Endothelial cell of umbilical vein (primary cell): ENCODE data around the gene ZP1. TPM values are rescaled to one million over a fixed set of nuclear protein-coding genes. Genes with fewer than 3 reads are reported as not detected.

Experiments
- BruUV-seq: library from RNA; stranded (reverse); fragments of 400-500 nt; replicated peaks from 2 replicates; lab custom pipeline; 2021; lab: Mats Ljungman, UMichigan
- CTCF ChIA-PET: fragments of 300-600, 350-600 bp; sonication (Branson Sonifier 250); formaldehyde crosslinking; loops from one replicate; lab custom pipeline; 2021; ENCODE audit warnings: antibody characterized with exemption, inconsistent platforms; lab: Charles Lee
- POLR2A ChIA-PET: fragments of 300-600, 350-600 bp; sonication (Branson Sonifier 250); formaldehyde crosslinking; loops from one replicate; lab custom pipeline; 2021; ENCODE audit warnings: antibody characterized with exemption, inconsistent platforms; lab: Charles Lee
- DNase-seq: peaks from one replicate; pipeline ENCODE4 v3.0.0-alpha.2; 2011; ENCODE audit warnings: low read depth, low spot score
- FAIRE-seq: peaks from 2 replicates; lab custom pipeline; 2011; peaks lifted over from hg19 to GRCh38; lab: Jason Lieb, UNC
- H2AFZ ChIP-seq: 2 replicates; pipeline ENCODE4 v1.6.0; 2012; ENCODE audit warnings: low read depth, low read length, control low read depth, inconsistent platforms
- H3K27ac ChIP-seq: 2 replicates; pipeline ENCODE4 v1.5.1; 2011; ENCODE audit warnings: low read depth, mild to moderate bottlenecking, control low read depth, low read length, moderate library complexity; ENCODE audit not compliant: insufficient read depth
- H3K27me3 ChIP-seq, 2 experiments: 2 replicates each; pipeline versions ENCODE4 v1.6.0 to v1.6.1; 2011; ENCODE audit warnings: low read length in 2 of 2, mixed read lengths in 1 of 2; ENCODE audit not compliant: control insufficient read depth in 2 of 2, insufficient read depth in 2 of 2
- H3K36me3 ChIP-seq, 2 experiments: 2 replicates in 1 of 2; 3 replicates in 1 of 2; pipeline ENCODE4 v1.5.1; 2011; ENCODE audit warnings: low read length in 2 of 2, mild to moderate bottlenecking in 1 of 2, moderate library complexity in 1 of 2; ENCODE audit not compliant: control insufficient read depth in 2 of 2, insufficient read depth in 2 of 2; ENCODE audit errors: extremely low read depth in 1 of 2
- H3K4me1 ChIP-seq: 3 replicates; pipeline ENCODE4 v1.5.1; 2011; ENCODE audit warnings: mild to moderate bottlenecking, low read length; ENCODE audit not compliant: control insufficient read depth, insufficient read depth; ENCODE audit errors: extremely low read depth
- H3K4me2 ChIP-seq: 2 replicates; pipeline ENCODE4 v1.6.1; 2011; ENCODE audit warnings: low read length, control low read depth, mixed read lengths; ENCODE audit not compliant: insufficient read depth
- H3K4me3 ChIP-seq, 3 experiments: fragments of 200-600 bp in 1 of 3; sonication (generic), shearing (Covaris generic) in 1 of 3; replicated peaks in 1 of 3; 2 replicates each; pipeline ENCODE4 v1.5.1; 2011 to 2016; ENCODE audit warnings: control low read depth in 3 of 3, low read length in 3 of 3, mild to moderate bottlenecking in 2 of 3, inconsistent platforms in 1 of 3, low read depth in 1 of 3, moderate library complexity in 1 of 3; ENCODE audit not compliant: insufficient read depth in 1 of 3
- H3K79me2 ChIP-seq: 2 replicates; pipeline ENCODE4 v1.6.0; 2012; ENCODE audit warnings: low read length, inconsistent platforms; ENCODE audit not compliant: control insufficient read depth, insufficient read depth
- H3K9ac ChIP-seq: replicated peaks from 2 replicates; pipeline ENCODE3; 2011; ENCODE audit warnings: low read length, control low read depth; ENCODE audit not compliant: insufficient read depth; ENCODE audit errors: extremely low read depth
- H3K9me1 ChIP-seq: replicated peaks from 3 replicates; pipeline ENCODE4 v1.6.0; 2011; ENCODE audit warnings: mild to moderate bottlenecking, low read length; ENCODE audit not compliant: control insufficient read depth, insufficient read depth; ENCODE audit errors: extremely low read depth
- H3K9me3 ChIP-seq: replicated peaks from 2 replicates; pipeline ENCODE4 v1.5.1; 2012; ENCODE audit warnings: low read length, inconsistent platforms; ENCODE audit not compliant: control insufficient read depth, insufficient read depth
- H4K20me1 ChIP-seq: replicated peaks from 2 replicates; pipeline ENCODE3; 2011; ENCODE audit warnings: mild to moderate bottlenecking, low read length; ENCODE audit not compliant: control insufficient read depth, insufficient read depth; ENCODE audit errors: extremely low read depth
- EZH2 ChIP-seq: IDR thresholded peaks from 2 replicates; pipeline ENCODE4 v1.6.1; 2012; ENCODE audit warnings: borderline replicate concordance, low read depth, mild to moderate bottlenecking, moderate library complexity, low read length, inconsistent platforms; ENCODE audit not compliant: severe bottlenecking
- FOS ChIP-seq: IDR thresholded peaks from 2 replicates; pipeline ENCODE4 v1.6.1; 2011; ENCODE audit warnings: mild to moderate bottlenecking, low read length, moderate library complexity, borderline replicate concordance; ENCODE audit not compliant: insufficient read depth
- GATA2 ChIP-seq: IDR thresholded peaks from 2 replicates; pipeline ENCODE4 v1.7.0; 2011; ENCODE audit warnings: low read depth, mild to moderate bottlenecking, moderate library complexity, mixed read lengths, low read length; ENCODE audit not compliant: insufficient read length, insufficient read depth
- JUN ChIP-seq: IDR thresholded peaks from 2 replicates; pipeline ENCODE4 v1.6.1; 2011; ENCODE audit warnings: borderline replicate concordance, low read depth; ENCODE audit not compliant: insufficient read length, insufficient read depth
- MYC ChIP-seq: IDR thresholded peaks from one replicate; pipeline ENCODE4 v1.6.1; 2011; ENCODE audit warnings: mild to moderate bottlenecking, low read depth, low read length
- POLR2A ChIP-seq: IDR thresholded peaks from 2 replicates; pipeline ENCODE4 v1.6.1; 2012; ENCODE audit warnings: low read depth, mild to moderate bottlenecking, control low read depth, low read length
- POLR2AphosphoS5 ChIP-seq: IDR thresholded peaks from 2 replicates; pipeline ENCODE4 v1.6.1; 2012; ENCODE audit warnings: low read depth, mild to moderate bottlenecking, control low read depth, low read length, moderate library complexity; ENCODE audit not compliant: insufficient read depth
- dilution Hi-C: fragments of 300-500 bp; cut with MboI; formaldehyde crosslinking; loops from one replicate; pipeline ENCODE4 v1.15.0; 2019; ENCODE audit warnings: low sequenced_read_pairs; ENCODE audit not compliant: extremely low pct_ligation_motif_present
- intact Hi-C: fragments of 100-400 bp; cut with micrococcal nuclease; formaldehyde crosslinking; loops from one replicate; pipeline ENCODE4 v1.10.0; 2022
- polyA plus RNA-seq, 4 experiments: library from polyadenylated mRNA; depleted of rRNA in 3 of 4; stranded (reverse) in 3 of 4; unstranded in 1 of 4; fragments of >200 nt; gene quantifications; 2 replicates each; pipeline versions ENCODE4 v1.2.1 to v1.2.3, GENCODE V29; 2011 to 2012; ENCODE audit warnings: missing spikeins in 1 of 4
- total RNA-seq: library from RNA; stranded (reverse); gene quantifications from 2 replicates; pipeline ENCODE4 v1.2.3, GENCODE V29; 2021
- TF ChIP-seq, protein P1 (sequence below): IDR thresholded peaks from 2 replicates; pipeline ENCODE4 v1.6.1; 2011; ENCODE audit not compliant: insufficient read depth, insufficient read length
- TF ChIP-seq, protein P2 (sequence below), 2 donors: IDR thresholded peaks; 1 replicate in 1 of 2; 2 replicates in 1 of 2; pipeline ENCODE4 v1.5.1; 2011; ENCODE audit warnings: low read length in 2 of 2, mild to moderate bottlenecking in 2 of 2, moderate library complexity in 2 of 2, control low read depth in 1 of 2, inconsistent platforms in 1 of 2, low read depth in 1 of 2; ENCODE audit not compliant: insufficient read depth in 1 of 2; ENCODE audit errors: extremely low read depth in 1 of 2

ZP1 gene
- total and polyA plus RNA-seq, 2 donors (not counting 3 experiments of a cell fraction or from before 2014, with no cell fraction given), result not detected

DNA sequence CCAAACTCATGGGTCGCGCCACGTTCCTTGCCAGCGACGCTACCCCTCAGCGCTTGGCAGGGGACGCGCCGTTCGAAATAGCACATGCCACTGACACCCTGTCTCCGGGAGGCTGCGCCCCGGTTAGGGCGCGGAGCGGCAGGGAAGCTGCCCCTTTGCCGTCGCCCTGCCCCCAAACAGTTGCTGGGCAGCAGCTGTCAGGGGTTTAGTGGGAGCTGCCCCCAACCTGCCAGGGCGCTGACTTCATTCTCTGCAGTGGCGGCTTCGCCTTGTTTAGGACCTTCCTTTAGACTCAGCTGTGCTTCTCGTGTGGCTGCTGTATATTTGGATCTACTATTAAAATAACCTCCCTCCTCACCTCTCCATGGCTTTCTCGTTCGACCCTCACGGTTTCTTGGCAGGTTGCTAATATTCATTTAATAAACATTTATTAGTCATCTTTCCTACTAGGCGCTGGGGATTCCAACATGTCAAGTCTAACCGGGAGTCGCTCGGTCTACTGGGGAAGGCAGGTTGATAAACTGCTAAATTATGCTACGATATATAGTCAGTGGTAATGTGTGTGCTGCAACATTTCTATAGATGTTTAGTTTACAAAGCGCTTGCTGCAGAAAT, 47.4 kb downstream of the ZP1 start:
- Histone ChIP-seq H3K4me3 (peak overlapping the region; percentile 43 to 79 (median 76)), H3K9me3 (no peaks in the 10 kb centered on the region), H3K36me3 (no peaks in the 10 kb centered on the region), H3K27me3 (no peaks in the 10 kb centered on the region), H2AFZ (peak overlapping the region; percentile 96), H4K20me1 (no peaks in the 10 kb centered on the region), H3K9me1 (no peaks in the 10 kb centered on the region), H3K27ac (peak overlapping the region; percentile 65), H3K79me2 (peaks cover 51% of the 10 kb centered on the region), H3K4me1 (peaks cover 44% of the 10 kb centered on the region), H3K4me2 (peak overlapping the region; percentile 94), H3K9ac (peak overlapping the region; percentile 74)
- ChIA-PET CTCF (interaction anchor here (0.8 to 4.8 kb wide), 15 partner anchors 9 to 272 kb away, joined by 3 to 32 read pairs (median 5); partner anchors contain the start of gene TMEM132A), POLR2A (interaction anchor here (1.5 kb wide), 2 partner anchors 9 to 15 kb away, joined by 4 to 5 read pairs; partner anchors contain the start of gene TMEM132A)
- DNase-seq, result peak; percentile 66
- peak; percentile 18 for FAIRE-seq
- dilution Hi-C loops (no loop called here), intact Hi-C loops (loop anchor here (1.0 to 10.0 kb wide), 4 partner anchors 8 to 220 kb away; partner anchors contain the start of genes CCDC86, PRPF19 and TMEM132A)
- TF ChIP-seq, protein P1, sequence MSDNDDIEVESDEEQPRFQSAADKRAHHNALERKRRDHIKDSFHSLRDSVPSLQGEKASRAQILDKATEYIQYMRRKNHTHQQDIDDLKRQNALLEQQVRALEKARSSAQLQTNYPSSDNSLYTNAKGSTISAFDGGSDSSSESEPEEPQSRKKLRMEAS, result no peak
- TF ChIP-seq MYC, result no peak
- TF ChIP-seq POLR2A, result no peak
- TF ChIP-seq FOS, result no peak
- TF ChIP-seq POLR2AphosphoS5, result no peak
- TF ChIP-seq EZH2, result no peak
- TF ChIP-seq GATA2, result no peak
- TF ChIP-seq, protein P2, sequence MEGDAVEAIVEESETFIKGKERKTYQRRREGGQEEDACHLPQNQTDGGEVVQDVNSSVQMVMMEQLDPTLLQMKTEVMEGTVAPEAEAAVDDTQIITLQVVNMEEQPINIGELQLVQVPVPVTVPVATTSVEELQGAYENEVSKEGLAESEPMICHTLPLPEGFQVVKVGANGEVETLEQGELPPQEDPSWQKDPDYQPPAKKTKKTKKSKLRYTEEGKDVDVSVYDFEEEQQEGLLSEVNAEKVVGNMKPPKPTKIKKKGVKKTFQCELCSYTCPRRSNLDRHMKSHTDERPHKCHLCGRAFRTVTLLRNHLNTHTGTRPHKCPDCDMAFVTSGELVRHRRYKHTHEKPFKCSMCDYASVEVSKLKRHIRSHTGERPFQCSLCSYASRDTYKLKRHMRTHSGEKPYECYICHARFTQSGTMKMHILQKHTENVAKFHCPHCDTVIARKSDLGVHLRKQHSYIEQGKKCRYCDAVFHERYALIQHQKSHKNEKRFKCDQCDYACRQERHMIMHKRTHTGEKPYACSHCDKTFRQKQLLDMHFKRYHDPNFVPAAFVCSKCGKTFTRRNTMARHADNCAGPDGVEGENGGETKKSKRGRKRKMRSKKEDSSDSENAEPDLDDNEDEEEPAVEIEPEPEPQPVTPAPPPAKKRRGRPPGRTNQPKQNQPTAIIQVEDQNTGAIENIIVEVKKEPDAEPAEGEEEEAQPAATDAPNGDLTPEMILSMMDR (IDR thresholded peaks at IDR 0.05; ENCODE audit: extremely low read depth in 1 of 2, insufficient read depth in 1 of 2, low read depth in 1 of 2, low read length in 2 of 2), result no peak
- TF ChIP-seq JUN, result no peak
- no TSS peak for BruUV-seq
